ENCODE measurements around the gene MTURN.

Gene MTURN

DNA sequence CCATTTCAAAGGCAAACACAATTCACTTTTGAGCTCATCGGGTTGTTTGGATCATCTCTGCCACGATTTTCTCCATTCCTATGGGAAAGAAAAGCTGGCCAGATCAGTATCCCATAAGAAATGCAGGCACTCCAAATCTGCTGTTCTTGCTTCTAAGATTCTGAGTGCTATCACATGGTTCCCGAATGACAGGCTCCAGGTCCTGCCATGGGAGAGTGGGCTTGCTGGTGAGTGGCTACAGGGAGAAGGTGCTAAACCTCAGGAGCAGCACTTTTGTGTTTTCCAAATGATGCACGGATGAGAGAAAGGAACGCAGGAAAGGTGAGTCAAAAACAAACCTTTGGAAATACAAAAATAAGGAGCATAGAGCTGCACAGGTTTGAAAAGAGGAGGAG is 32.1 kb downstream of the MTURN start (continued):
- TF ChIP-seq SNAI2 (CRISPR knock-in tag; IDR thresholded peaks at IDR 0.05) (no peak), GLIS3 (CRISPR knock-in tag; IDR thresholded peaks at IDR 0.05) (no peak), CSDC2 (CRISPR knock-in tag; IDR thresholded peaks at IDR 0.05) (no peak), ARNTL (CRISPR knock-in tag; IDR thresholded peaks at IDR 0.05; ENCODE audit: borderline replicate concordance, low read depth) (no peak), TCF4 (CRISPR knock-in tag; IDR thresholded peaks at IDR 0.05; ENCODE audit: borderline replicate concordance) (no peak), ZC3H10 (CRISPR knock-in tag; IDR thresholded peaks at IDR 0.05) (no peak), ZNF70 (CRISPR knock-in tag; IDR thresholded peaks at IDR 0.05) (no peak), RARB (CRISPR knock-in tag; IDR thresholded peaks at IDR 0.05) (no peak)
- TF ChIP-seq, protein P1, sequence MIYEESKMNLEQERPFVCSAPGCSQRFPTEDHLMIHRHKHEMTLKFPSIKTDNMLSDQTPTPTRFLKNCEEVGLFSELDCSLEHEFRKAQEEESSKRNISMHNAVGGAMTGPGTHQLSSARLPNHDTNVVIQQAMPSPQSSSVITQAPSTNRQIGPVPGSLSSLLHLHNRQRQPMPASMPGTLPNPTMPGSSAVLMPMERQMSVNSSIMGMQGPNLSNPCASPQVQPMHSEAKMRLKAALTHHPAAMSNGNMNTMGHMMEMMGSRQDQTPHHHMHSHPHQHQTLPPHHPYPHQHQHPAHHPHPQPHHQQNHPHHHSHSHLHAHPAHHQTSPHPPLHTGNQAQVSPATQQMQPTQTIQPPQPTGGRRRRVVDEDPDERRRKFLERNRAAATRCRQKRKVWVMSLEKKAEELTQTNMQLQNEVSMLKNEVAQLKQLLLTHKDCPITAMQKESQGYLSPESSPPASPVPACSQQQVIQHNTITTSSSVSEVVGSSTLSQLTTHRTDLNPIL (CRISPR knock-in tag; IDR thresholded peaks at IDR 0.05; ENCODE audit: low read depth) = no peak
- TF ChIP-seq, protein P2, sequence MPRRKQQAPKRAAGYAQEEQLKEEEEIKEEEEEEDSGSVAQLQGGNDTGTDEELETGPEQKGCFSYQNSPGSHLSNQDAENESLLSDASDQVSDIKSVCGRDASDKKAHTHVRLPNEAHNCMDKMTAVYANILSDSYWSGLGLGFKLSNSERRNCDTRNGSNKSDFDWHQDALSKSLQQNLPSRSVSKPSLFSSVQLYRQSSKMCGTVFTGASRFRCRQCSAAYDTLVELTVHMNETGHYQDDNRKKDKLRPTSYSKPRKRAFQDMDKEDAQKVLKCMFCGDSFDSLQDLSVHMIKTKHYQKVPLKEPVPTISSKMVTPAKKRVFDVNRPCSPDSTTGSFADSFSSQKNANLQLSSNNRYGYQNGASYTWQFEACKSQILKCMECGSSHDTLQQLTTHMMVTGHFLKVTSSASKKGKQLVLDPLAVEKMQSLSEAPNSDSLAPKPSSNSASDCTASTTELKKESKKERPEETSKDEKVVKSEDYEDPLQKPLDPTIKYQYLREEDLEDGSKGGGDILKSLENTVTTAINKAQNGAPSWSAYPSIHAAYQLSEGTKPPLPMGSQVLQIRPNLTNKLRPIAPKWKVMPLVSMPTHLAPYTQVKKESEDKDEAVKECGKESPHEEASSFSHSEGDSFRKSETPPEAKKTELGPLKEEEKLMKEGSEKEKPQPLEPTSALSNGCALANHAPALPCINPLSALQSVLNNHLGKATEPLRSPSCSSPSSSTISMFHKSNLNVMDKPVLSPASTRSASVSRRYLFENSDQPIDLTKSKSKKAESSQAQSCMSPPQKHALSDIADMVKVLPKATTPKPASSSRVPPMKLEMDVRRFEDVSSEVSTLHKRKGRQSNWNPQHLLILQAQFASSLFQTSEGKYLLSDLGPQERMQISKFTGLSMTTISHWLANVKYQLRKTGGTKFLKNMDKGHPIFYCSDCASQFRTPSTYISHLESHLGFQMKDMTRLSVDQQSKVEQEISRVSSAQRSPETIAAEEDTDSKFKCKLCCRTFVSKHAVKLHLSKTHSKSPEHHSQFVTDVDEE (CRISPR knock-in tag; IDR thresholded peaks at IDR 0.05) = no peak

DNA sequence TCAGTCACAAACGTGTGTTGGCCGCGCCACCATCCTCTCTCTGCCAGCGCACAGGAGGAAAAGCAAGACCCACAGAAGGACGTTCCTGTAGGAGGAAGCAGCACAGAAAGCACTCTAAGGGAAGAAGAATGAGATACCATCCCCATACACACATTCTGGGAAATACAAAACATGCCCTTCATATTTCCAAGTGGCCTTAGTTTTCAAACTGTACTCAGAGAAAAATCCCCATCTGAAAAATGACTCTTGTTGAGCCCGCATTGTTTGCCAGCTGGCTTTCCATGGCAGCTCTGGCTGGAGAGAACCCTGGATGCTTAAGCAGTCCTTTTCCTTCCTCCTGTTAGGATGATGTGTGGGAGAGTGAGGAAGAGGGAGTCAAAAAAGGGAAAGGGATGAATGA is 33.1 kb downstream of the MTURN start:
- TF ChIP-seq PPARA (CRISPR knock-in tag; IDR thresholded peaks at IDR 0.05; ENCODE audit: borderline replicate concordance) (no peak), ZC3H10 (CRISPR knock-in tag; IDR thresholded peaks at IDR 0.05) (no peak), ISL1 (CRISPR knock-in tag; IDR thresholded peaks at IDR 0.05) (no peak), ZNF70 (CRISPR knock-in tag; IDR thresholded peaks at IDR 0.05) (no peak), CSDC2 (CRISPR knock-in tag; IDR thresholded peaks at IDR 0.05) (no peak), GLIS3 (CRISPR knock-in tag; IDR thresholded peaks at IDR 0.05) (no peak), SNAI2 (CRISPR knock-in tag; IDR thresholded peaks at IDR 0.05) (no peak), ZFP3 (CRISPR knock-in tag; IDR thresholded peaks at IDR 0.05) (no peak), TOX (CRISPR knock-in tag; IDR thresholded peaks at IDR 0.05; ENCODE audit: borderline replicate concordance) (no peak), ZNF8 (CRISPR knock-in tag; IDR thresholded peaks at IDR 0.05) (no peak), RARB (CRISPR knock-in tag; IDR thresholded peaks at IDR 0.05) (no peak), ZFP30 (CRISPR knock-in tag; IDR thresholded peaks at IDR 0.05) (no peak), OSR1 (CRISPR knock-in tag; IDR thresholded peaks at IDR 0.05) (no peak), ZNF565 (CRISPR knock-in tag; conservative IDR thresholded peaks at IDR 0.05; ENCODE audit: low read depth) (no peak)
- TF ChIP-seq, protein P2 (CRISPR knock-in tag; IDR thresholded peaks at IDR 0.05) = no peak
- TF ChIP-seq, protein P3, sequence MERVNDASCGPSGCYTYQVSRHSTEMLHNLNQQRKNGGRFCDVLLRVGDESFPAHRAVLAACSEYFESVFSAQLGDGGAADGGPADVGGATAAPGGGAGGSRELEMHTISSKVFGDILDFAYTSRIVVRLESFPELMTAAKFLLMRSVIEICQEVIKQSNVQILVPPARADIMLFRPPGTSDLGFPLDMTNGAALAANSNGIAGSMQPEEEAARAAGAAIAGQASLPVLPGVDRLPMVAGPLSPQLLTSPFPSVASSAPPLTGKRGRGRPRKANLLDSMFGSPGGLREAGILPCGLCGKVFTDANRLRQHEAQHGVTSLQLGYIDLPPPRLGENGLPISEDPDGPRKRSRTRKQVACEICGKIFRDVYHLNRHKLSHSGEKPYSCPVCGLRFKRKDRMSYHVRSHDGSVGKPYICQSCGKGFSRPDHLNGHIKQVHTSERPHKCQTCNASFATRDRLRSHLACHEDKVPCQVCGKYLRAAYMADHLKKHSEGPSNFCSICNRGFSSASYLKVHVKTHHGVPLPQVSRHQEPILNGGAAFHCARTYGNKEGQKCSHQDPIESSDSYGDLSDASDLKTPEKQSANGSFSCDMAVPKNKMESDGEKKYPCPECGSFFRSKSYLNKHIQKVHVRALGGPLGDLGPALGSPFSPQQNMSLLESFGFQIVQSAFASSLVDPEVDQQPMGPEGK (CRISPR knock-in tag; IDR thresholded peaks at IDR 0.05; ENCODE audit: borderline replicate concordance) = no peak
- TF ChIP-seq, protein P4, sequence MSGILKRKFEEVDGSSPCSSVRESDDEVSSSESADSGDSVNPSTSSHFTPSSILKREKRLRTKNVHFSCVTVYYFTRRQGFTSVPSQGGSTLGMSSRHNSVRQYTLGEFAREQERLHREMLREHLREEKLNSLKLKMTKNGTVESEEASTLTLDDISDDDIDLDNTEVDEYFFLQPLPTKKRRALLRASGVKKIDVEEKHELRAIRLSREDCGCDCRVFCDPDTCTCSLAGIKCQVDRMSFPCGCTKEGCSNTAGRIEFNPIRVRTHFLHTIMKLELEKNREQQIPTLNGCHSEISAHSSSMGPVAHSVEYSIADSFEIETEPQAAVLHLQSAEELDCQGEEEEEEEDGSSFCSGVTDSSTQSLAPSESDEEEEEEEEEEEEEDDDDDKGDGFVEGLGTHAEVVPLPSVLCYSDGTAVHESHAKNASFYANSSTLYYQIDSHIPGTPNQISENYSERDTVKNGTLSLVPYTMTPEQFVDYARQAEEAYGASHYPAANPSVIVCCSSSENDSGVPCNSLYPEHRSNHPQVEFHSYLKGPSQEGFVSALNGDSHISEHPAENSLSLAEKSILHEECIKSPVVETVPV (CRISPR knock-in tag; IDR thresholded peaks at IDR 0.05) = no peak

More for the DNA sequence above, 33.1 kb downstream of the MTURN start:
- ATAC-seq = no peak
